SK-N-SH treated with all-trans-retinoic acid at 6 μM for 48 hours (cell line): Measurements from ENCODE around the gene CEP85.

Experiments
- ATAC-seq: fragments of 200-7000 bp; cut with Tn5 transposase; 3 replicates; pipeline ENCODE4 v1.9.1; 2020; ENCODE audit warnings: mild to moderate bottlenecking, moderate library complexity
- ARNTL ChIP-seq: fragments of 450-650 bp; formaldehyde crosslinking; IDR thresholded peaks from 2 replicates; pipeline ENCODE4 v1.5.0; 2020; ENCODE audit warnings: low read depth, mild to moderate bottlenecking, moderate library complexity, borderline replicate concordance
- BACH2 ChIP-seq: fragments of 250-450 bp; sonication (Bioruptor Pico); IDR thresholded peaks from 2 replicates; pipeline ENCODE4 v1.9.0; 2021; ENCODE audit warnings: mild to moderate bottlenecking, borderline replicate concordance
- CREB5 ChIP-seq: fragments of 250-450 bp; sonication (Bioruptor Pico); IDR thresholded peaks from 2 replicates; pipeline ENCODE4 v1.5.1; 2020; ENCODE audit warnings: low read depth, mild to moderate bottlenecking, moderate library complexity
- CSDC2 ChIP-seq: fragments of 250-450 bp; sonication (Bioruptor Pico); IDR thresholded peaks from 2 replicates; pipeline ENCODE4 v1.5.0; 2020; ENCODE audit warnings: mild to moderate bottlenecking, moderate library complexity
- ESRRG ChIP-seq: fragments of 250-450 bp; sonication (Bioruptor Pico); IDR thresholded peaks from 2 replicates; pipeline ENCODE4 v1.6.1; 2021; ENCODE audit warnings: mild to moderate bottlenecking
- GLIS3 ChIP-seq: fragments of 250-450 bp; sonication (Bioruptor Pico); IDR thresholded peaks from 2 replicates; pipeline ENCODE4 v1.5.0; 2020; ENCODE audit warnings: mild to moderate bottlenecking, moderate library complexity
- ISL1 ChIP-seq: fragments of 250-450 bp; sonication (Bioruptor Pico); IDR thresholded peaks from 2 replicates; pipeline ENCODE4 v2.1.2; 2022; ENCODE audit warnings: mild to moderate bottlenecking, moderate library complexity
- OSR1 ChIP-seq: fragments of 250-450 bp; sonication (Bioruptor Pico); IDR thresholded peaks from 2 replicates; pipeline ENCODE4 v1.8.0; 2022; ENCODE audit warnings: moderate library complexity, mild to moderate bottlenecking, inconsistent platforms
- PATZ1 ChIP-seq: fragments of 250-450 bp; sonication (Bioruptor Pico); IDR thresholded peaks from 2 replicates; pipeline ENCODE4 v1.8.0; 2020; ENCODE audit warnings: mild to moderate bottlenecking, moderate library complexity, borderline replicate concordance
- RARB ChIP-seq: fragments of 250-450 bp; sonication (Bioruptor Pico); IDR thresholded peaks from 2 replicates; pipeline ENCODE4 v1.8.0; 2021; ENCODE audit warnings: mild to moderate bottlenecking, moderate library complexity
- SNAI2 ChIP-seq: fragments of 250-450 bp; sonication (Bioruptor Pico); IDR thresholded peaks from 2 replicates; pipeline ENCODE4 v1.5.0; 2020; ENCODE audit warnings: mild to moderate bottlenecking, moderate library complexity
- TCF4 ChIP-seq: fragments of 250-450 bp; sonication (Bioruptor Pico); IDR thresholded peaks from 2 replicates; pipeline ENCODE4 v1.8.0; 2021; ENCODE audit warnings: mild to moderate bottlenecking, moderate library complexity, borderline replicate concordance
- TOX ChIP-seq: fragments of 250-450 bp; sonication (Bioruptor Pico); IDR thresholded peaks from 2 replicates; pipeline ENCODE4 v1.8.0; 2021; ENCODE audit warnings: mild to moderate bottlenecking, moderate library complexity, borderline replicate concordance
- ZFP3 ChIP-seq: fragments of 250-450 bp; sonication (Bioruptor Pico); IDR thresholded peaks from 2 replicates; pipeline ENCODE4 v1.5.0; 2020; ENCODE audit warnings: mild to moderate bottlenecking, moderate library complexity
- ZFP30 ChIP-seq: fragments of 450-650 bp; formaldehyde crosslinking; IDR thresholded peaks from 2 replicates; pipeline ENCODE4 v1.5.0; 2022; ENCODE audit warnings: mild to moderate bottlenecking, moderate library complexity
- ZNF565 ChIP-seq: fragments of 450-650 bp; formaldehyde crosslinking; conservative IDR thresholded peaks from 2 replicates; pipeline ENCODE4 v1.5.0; 2020; ENCODE audit warnings: low read depth, mild to moderate bottlenecking, moderate library complexity
- ZNF70 ChIP-seq: fragments of 450-650 bp; formaldehyde crosslinking; IDR thresholded peaks from 2 replicates; pipeline ENCODE4 v1.5.0; 2020; ENCODE audit warnings: mild to moderate bottlenecking, moderate library complexity
- ZNF8 ChIP-seq: fragments of 450-650 bp; formaldehyde crosslinking; IDR thresholded peaks from 2 replicates; pipeline ENCODE4 v1.5.0; 2020; ENCODE audit warnings: mild to moderate bottlenecking, moderate library complexity
- TF ChIP-seq, protein P1 (sequence below): fragments of 250-450 bp; sonication (Bioruptor Pico); IDR thresholded peaks from 2 replicates; pipeline ENCODE4 v1.5.1; 2021; ENCODE audit warnings: mild to moderate bottlenecking, moderate library complexity
- TF ChIP-seq, protein P2 (sequence below): fragments of 250-450 bp; sonication (Bioruptor Pico); IDR thresholded peaks from 2 replicates; pipeline ENCODE4 v1.5.0; 2020; ENCODE audit warnings: mild to moderate bottlenecking, moderate library complexity
- TF ChIP-seq, protein P3 (sequence below): fragments of 250-450 bp; sonication (Bioruptor Pico); IDR thresholded peaks from 2 replicates; pipeline ENCODE4 v1.8.0; 2021; ENCODE audit warnings: low read depth, mild to moderate bottlenecking, moderate library complexity, borderline replicate concordance

The CEP85 gene

DNA sequence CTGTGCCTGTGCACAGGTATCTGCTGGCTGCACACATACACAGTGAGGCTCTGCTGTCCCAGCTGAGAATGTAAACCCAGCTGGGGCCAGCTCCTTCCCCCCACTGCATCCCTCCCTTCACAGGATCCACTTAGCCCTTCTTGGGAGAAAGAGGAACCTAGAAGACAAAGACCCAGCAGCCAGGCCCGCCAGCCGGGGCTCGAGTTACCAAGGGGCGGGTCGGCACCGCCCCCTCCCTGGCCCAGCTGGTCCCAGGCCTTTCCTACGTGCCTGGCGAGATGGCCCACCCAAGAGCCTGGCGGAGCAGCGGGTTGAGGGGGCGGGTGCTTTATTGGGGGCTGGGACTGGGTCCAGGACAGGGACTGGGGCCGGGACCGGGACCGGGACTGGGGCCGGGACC is 48.0 kb downstream of the CEP85 start:
- TF ChIP-seq PATZ1 (CRISPR knock-in tag) (no peak), TCF4 (CRISPR knock-in tag) (no peak), GLIS3 (CRISPR knock-in tag) (no peak), ARNTL (no peak), ZFP3 (CRISPR knock-in tag) (no peak), ZFP30 (no peak), ZNF565 (CRISPR knock-in tag) (no peak), OSR1 (no peak), ISL1 (CRISPR knock-in tag) (no peak), ZNF70 (no peak), SNAI2 (CRISPR knock-in tag) (no peak), ZNF8 (no peak), TOX (CRISPR knock-in tag) (no peak), BACH2 (CRISPR knock-in tag) (no peak), ESRRG (CRISPR knock-in tag) (no peak), CREB5 (CRISPR knock-in tag) (no peak)
- TF ChIP-seq, protein P1, sequence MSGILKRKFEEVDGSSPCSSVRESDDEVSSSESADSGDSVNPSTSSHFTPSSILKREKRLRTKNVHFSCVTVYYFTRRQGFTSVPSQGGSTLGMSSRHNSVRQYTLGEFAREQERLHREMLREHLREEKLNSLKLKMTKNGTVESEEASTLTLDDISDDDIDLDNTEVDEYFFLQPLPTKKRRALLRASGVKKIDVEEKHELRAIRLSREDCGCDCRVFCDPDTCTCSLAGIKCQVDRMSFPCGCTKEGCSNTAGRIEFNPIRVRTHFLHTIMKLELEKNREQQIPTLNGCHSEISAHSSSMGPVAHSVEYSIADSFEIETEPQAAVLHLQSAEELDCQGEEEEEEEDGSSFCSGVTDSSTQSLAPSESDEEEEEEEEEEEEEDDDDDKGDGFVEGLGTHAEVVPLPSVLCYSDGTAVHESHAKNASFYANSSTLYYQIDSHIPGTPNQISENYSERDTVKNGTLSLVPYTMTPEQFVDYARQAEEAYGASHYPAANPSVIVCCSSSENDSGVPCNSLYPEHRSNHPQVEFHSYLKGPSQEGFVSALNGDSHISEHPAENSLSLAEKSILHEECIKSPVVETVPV (CRISPR knock-in tag), result no peak
- TF ChIP-seq, protein P2, sequence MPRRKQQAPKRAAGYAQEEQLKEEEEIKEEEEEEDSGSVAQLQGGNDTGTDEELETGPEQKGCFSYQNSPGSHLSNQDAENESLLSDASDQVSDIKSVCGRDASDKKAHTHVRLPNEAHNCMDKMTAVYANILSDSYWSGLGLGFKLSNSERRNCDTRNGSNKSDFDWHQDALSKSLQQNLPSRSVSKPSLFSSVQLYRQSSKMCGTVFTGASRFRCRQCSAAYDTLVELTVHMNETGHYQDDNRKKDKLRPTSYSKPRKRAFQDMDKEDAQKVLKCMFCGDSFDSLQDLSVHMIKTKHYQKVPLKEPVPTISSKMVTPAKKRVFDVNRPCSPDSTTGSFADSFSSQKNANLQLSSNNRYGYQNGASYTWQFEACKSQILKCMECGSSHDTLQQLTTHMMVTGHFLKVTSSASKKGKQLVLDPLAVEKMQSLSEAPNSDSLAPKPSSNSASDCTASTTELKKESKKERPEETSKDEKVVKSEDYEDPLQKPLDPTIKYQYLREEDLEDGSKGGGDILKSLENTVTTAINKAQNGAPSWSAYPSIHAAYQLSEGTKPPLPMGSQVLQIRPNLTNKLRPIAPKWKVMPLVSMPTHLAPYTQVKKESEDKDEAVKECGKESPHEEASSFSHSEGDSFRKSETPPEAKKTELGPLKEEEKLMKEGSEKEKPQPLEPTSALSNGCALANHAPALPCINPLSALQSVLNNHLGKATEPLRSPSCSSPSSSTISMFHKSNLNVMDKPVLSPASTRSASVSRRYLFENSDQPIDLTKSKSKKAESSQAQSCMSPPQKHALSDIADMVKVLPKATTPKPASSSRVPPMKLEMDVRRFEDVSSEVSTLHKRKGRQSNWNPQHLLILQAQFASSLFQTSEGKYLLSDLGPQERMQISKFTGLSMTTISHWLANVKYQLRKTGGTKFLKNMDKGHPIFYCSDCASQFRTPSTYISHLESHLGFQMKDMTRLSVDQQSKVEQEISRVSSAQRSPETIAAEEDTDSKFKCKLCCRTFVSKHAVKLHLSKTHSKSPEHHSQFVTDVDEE (CRISPR knock-in tag), result no peak
- TF ChIP-seq, protein P3, sequence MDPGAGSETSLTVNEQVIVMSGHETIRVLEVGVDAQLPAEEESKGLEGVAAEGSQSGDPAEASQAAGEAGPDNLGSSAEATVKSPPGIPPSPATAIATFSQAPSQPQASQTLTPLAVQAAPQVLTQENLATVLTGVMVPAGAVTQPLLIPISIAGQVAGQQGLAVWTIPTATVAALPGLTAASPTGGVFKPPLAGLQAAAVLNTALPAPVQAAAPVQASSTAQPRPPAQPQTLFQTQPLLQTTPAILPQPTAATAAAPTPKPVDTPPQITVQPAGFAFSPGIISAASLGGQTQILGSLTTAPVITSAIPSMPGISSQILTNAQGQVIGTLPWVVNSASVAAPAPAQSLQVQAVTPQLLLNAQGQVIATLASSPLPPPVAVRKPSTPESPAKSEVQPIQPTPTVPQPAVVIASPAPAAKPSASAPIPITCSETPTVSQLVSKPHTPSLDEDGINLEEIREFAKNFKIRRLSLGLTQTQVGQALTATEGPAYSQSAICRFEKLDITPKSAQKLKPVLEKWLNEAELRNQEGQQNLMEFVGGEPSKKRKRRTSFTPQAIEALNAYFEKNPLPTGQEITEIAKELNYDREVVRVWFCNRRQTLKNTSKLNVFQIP (CRISPR knock-in tag), result no peak
- TF ChIP-seq, all 23 proteins: peak for 0
- ATAC-seq, result no peak

GRCh38 chr1:26282401-26282918 is 48.5 kb downstream of the CEP85 start:
- ATAC-seq, result no peak
- TF ChIP-seq ZNF565 (CRISPR knock-in tag) (no peak), PATZ1 (CRISPR knock-in tag) (no peak), OSR1 (no peak), ESRRG (CRISPR knock-in tag) (no peak), ZNF70 (no peak), CSDC2 (no peak), ZFP3 (CRISPR knock-in tag) (no peak), RARB (no peak), BACH2 (CRISPR knock-in tag) (no peak), TCF4 (CRISPR knock-in tag) (no peak), CREB5 (CRISPR knock-in tag) (no peak), ZNF8 (no peak), SNAI2 (CRISPR knock-in tag) (no peak), ZFP30 (no peak)
- TF ChIP-seq, protein P3 (CRISPR knock-in tag), result no peak
- TF ChIP-seq, protein P2 (CRISPR knock-in tag), result no peak
